Dermis microvascular lymphatic vessel endothelial cell (primary cell): ENCODE measurements around the gene PTPRU. TPM values are rescaled to one million over a fixed set of nuclear protein-coding genes. Genes with fewer than 3 reads are reported as not detected.

Experiments
- DNase-seq, 2 donors: peaks; one replicate each; pipeline versions ENCODE4 v3.0.0 to v3.0.0-alpha.2; 2010; ENCODE audit warnings: low read depth in 2 of 2
- total RNA-seq: library from RNA; depleted of rRNA; stranded (reverse); fragments of >200 nt; gene quantifications from 2 replicates; pipeline ENCODE4 v1.2.1, GENCODE V29; 2014

Gene PTPRU
- total RNA-seq, 1 donor from 2014 or later, result 3.1 TPM

DNA sequence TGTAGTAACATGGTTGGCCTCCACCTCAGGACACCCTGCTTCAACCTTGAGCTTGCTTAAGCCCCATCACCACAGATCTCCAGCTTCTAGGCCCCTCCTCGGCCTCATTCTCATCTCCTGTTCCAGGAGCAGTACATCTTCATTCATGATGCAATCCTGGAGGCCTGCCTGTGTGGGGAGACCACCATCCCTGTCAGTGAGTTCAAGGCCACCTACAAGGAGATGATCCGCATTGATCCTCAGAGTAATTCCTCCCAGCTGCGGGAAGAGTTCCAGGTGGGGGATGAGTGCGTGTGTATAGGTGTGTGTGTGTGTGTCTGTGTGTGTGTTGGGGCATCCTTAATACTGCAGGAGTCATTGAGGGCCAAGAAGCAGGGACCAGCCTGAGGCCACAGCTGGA, 79.6 kb downstream of the PTPRU start:
- no peak for DNase-seq

DNA sequence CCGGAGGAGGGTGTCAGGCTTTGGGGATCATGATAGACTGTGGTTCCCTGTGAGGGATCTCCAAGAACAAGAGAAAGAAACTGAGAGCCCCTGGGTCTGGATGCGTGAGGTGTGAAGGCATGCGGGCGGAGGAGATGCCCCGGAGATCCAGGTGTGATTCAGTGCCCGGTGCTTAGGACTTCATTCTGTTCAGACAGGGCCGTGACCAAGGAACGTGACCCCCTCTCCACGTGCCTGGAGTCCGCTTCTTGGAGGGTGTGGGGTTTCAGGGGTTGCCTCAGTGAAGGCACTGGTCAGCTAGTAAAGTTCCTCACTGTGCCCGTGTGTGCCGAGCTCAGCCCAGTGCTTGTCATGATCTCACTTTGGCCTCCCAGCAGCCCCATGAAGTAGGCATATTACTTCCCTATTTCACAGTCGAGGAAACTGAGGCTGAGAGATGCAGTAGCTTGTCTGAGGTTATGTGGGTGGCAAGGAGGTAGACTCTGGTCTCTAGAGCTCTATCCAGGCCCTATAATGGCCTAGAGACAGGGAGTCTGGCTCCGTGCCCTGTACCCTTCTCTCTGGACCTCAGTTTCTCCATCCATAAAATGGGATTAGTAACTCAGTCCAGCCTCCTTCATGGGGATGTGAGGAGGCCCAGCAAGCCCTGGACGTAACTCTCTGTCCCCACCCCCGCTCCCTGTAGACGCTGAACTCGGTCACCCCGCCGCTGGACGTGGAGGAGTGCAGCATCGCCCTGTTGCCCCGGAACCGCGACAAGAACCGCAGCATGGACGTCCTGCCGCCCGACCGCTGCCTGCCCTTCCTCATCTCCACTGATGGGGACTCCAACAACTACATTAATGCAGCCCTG, 81.0 kb downstream of the PTPRU start:
- DNase-seq, result no peak

DNA sequence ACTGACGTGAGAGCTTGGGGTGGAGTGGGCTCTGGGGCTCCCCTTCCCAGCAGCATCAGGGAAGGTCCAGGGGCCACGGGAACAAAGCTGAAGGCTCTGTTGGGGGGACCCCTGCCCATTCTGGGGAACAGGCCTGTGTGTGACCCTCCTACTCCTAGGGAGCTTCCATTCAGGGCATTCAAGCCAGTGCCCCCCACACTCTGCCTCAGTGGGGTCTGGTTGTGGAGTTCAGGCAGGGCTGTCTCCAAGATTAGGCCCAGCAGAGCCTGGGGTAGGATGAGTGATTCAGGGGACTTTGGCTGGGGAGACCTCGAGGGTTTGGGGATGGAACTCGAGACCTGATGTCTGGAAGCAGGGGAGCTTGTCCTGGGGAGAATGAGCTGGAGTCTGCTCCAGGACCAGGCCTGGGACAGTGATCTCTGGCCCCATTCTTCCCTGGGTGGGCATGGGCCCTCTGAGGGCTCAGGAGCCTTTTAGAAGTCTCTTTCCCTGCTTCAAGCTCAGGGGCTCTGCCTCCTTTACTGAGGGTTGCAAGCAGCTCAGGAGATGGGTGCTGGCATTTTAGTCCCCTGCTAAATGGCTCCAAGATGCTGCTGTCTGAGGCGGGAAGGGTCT, 81.7 kb downstream of the PTPRU start:
- DNase-seq, result no peak

DNA sequence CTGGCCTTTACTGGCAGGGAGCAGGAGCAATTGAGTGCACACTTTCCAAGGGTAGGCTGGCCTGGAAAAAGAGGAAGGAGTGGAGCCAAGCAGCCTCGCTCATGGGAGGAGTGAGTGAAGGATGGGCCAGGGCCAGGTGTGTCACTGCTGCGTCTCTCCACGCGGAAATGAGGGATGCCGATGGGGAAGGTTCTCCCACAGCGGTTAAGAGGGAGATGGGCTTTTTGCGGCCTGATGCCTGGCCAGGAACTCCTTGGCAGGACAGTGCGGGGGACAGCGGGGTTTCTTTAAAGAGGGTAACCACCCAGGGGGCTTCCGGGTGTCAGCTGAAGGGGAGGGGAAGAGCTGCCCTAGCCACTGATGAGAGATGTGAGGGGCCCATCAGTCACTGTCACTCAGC, 82.4 kb downstream of the PTPRU start:
- no peak for DNase-seq

GRCh38 chr1:29319300-29320110, 83.2 kb downstream of the PTPRU start:
- DNase-seq, result no peak

- DNase-seq, result no peak
These were observed 84.0 kb downstream of the PTPRU start for GRCh38 chr1:29320156-29320940.

GRCh38 chr1:29321176-29321575, 84.9 kb downstream of the PTPRU start:
- DNase-seq, result no peak

GRCh38 chr1:29322147-29322694, 85.9 kb downstream of the PTPRU start:
- no peak for DNase-seq

DNA sequence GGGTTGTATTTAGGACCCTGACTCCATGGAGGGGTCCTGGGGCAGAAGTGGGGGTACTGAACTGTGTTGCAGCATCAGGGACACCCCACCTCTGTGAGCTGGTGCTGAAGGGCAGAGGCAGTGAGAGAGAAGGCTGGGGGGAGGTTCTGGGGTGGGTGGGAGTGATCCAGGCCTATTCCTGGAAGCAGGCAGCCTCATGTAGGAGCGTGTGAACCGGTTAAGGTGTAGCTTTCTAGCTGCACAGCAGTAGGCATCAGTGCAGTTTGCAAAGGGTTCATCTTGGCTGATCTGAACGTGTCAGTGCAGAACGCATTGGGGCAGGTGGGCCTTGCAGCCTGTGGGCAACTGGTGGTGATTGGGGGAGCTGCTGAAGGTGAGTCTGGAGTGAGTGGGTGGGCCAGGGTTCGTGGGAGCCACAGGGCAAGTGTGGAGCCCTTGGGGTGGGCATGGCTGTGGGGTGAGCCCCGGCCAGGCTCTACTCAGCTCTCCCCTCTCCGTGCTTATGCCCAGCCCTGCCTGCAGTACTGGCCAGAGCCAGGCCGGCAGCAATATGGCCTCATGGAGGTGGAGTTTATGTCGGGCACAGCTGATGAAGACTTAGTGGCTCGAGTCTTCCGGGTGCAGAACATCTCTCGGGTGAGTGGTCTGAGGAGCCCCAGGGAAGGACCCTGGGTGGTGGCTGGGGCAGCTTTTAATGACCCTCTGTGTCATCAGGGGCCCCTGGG, 86.7 kb downstream of the PTPRU start:
- no peak for DNase-seq

- DNase-seq, result no peak
These were observed 87.3 kb downstream of the PTPRU start for GRCh38 chr1:29323636-29324035.

- no peak for DNase-seq
These were observed 87.9 kb downstream of the PTPRU start for GRCh38 chr1:29324202-29324601.

GRCh38 chr1:29324771-29325351, 88.5 kb downstream of the PTPRU start:
- DNase-seq, result no peak

DNA sequence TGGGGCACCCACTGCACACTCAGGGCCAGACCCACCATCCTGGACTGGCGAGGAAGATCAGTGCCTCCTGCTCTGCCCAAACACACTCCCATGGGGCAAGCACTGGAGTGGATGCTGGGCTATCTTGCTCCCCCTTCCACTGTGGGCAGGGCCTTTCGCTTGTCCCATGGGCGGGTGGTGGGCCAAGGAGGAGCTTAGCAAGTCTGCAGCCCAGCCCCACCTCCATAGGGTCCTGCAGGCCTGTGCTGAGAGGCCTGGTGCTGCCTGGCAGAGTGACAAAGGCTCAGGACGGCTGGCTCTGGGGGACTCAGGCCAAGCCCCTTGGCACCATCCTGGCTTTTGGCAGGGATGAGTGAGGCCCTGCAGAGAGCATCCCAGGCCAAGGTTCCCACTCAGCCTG, 89.4 kb downstream of the PTPRU start:
- no peak for DNase-seq

GRCh38 chr1:29326123-29326522, 89.8 kb downstream of the PTPRU start:
- no peak for DNase-seq

GRCh38 chr1:29327223-29327935, 91.1 kb downstream of the PTPRU start:
- DNase-seq, result no peak

GRCh38 chr1:29329022-29329775, 92.9 kb downstream of the PTPRU start:
- no peak for DNase-seq

DNA sequence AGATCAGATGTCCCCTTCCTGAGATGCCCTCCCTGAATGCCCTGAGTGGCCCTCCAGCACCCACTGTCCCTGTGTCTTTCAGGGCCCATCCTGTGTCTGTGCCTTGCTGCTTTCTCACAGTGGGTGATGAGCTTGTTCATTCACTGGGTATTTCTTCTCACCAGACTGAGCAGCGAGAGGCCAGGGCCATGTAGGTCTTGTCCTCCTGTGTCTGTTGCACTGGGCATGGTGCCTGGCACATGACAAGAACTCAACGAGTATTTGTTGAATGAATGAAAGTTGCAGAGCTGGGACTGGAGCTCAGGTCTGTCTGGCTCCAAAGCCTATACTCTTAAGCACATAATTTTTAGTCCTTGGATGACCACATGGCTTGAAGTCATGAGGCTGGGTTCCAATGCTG, 93.8 kb downstream of the PTPRU start:
- DNase-seq, result no peak

DNA sequence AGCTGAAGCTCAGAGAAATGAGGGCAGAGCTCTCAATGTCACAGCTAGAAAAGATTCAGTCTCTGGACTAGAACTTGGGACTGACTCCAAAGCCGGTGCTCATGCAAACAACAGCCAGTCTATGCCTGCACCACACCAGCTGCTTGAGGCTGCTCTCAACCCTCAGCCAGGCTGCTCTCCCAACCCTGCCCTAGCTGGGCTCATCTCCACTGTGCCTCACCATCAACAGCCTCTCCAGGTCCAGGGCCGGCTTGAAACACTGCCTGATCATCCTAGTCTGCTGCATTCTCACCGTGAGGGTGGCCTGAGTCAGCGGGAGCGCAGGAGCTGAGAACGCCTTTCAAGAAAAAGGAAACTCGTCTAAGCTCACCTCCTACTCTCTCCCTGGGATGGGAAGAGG, 94.5 kb downstream of the PTPRU start:
- DNase-seq, result no peak

DNA sequence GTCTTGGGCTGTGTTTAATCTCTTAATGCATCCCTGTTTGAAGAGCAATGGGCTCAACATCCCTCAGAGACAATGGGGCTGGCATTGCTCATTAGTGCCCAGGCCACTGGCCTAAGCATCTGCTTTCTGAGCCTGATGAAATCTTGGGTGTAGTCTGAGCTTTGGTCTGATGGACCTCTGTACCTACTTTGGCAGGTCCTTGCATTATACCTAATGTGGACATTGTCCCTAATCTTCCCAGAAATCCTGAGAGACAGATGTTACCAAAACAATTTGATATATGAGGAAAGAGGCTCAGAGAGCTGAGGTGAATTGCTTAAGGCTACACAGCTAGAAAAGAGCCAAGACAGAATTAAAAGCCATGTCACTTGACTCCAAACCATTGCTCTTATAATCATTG, 95.0 kb downstream of the PTPRU start:
- no peak for DNase-seq
